ENCODE measurements around the gene HLA-DOA. TPM values are rescaled to one million over a fixed set of nuclear protein-coding genes. Genes with fewer than 3 reads are reported as not detected.

Gene HLA-DOA
- polyA plus RNA-seq, 1 donor (not counting 4 experiments of a cell fraction or from before 2014, with no cell fraction given), result not detected

- no peak for TF ChIP-seq CTCF (optimal IDR thresholded peaks at IDR 0.05 in 1 of 3, IDR thresholded peaks at IDR 0.05 in 1 of 3, conservative IDR thresholded peaks at IDR 0.05 in 1 of 3; ENCODE audit: extremely low read depth in 1 of 3, insufficient read depth in 2 of 3, low read length in 3 of 3)
- TF ChIP-seq EZH2 (IDR thresholded peaks at IDR 0.05; ENCODE audit: low read length), result no peak
- Histone ChIP-seq H3K27ac (ENCODE audit: control insufficient read depth, insufficient read depth, low read length) (no peak overlapping the region), H3K4me2 (ENCODE audit: control insufficient read depth, extremely low read depth, insufficient read depth, low read depth, low read length) (no peak overlapping the region), H3K27me3 (ENCODE audit: control insufficient read depth, extremely low read depth, insufficient read depth, low read length) (no peaks in the 10 kb centered on the region), H3K9ac (ENCODE audit: control insufficient read depth, extremely low read depth, insufficient read depth, low read length) (no peak overlapping the region), H3K79me2 (ENCODE audit: control insufficient read depth, insufficient read depth, low read length) (no peaks in the 10 kb centered on the region), H3K9me3 (ENCODE audit: control insufficient read depth, low read depth, low read length) (no peaks in the 10 kb centered on the region), H3K4me3 (ENCODE audit: control insufficient read depth in 2 of 3, extremely low read depth in 1 of 3, insufficient read depth in 2 of 3, low read depth in 1 of 3, low read length in 3 of 3) (no peak overlapping the region), H3K4me1 (ENCODE audit: control insufficient read depth, extremely low read depth, insufficient read depth, low read length) (no peaks in the 10 kb centered on the region), H3K9me1 (ENCODE audit: control insufficient read depth, extremely low read depth, insufficient read depth, low read length) (no peaks in the 10 kb centered on the region), H3K36me3 (ENCODE audit: control insufficient read depth in 2 of 2, extremely low read depth in 1 of 2, insufficient read depth in 2 of 2, low read length in 2 of 2) (no peaks in the 10 kb centered on the region), H2AFZ (ENCODE audit: control insufficient read depth, low read length) (no peak overlapping the region), H4K20me1 (ENCODE audit: control insufficient read depth, extremely low read depth, insufficient read depth, low read length) (no peaks in the 10 kb centered on the region)
- dilution Hi-C loops (cut with MboI; ENCODE audit: extremely low pct_ligation_motif_present, low sequenced_read_pairs), result no loop called here
- FAIRE-seq, result no peak
- DNase-seq (ENCODE audit: low read depth, low spot score), result no peak
These were observed 43.8 kb upstream of the HLA-DOA start for GRCh38 chr6:33053230-33053629.

GRCh38 chr6:33052627-33053026, 43.2 kb upstream of the HLA-DOA start:
- Histone ChIP-seq H3K36me3 (ENCODE audit: control insufficient read depth in 2 of 2, extremely low read depth in 1 of 2, insufficient read depth in 2 of 2, low read length in 2 of 2) (no peaks in the 10 kb centered on the region), H4K20me1 (ENCODE audit: control insufficient read depth, extremely low read depth, insufficient read depth, low read length) (no peaks in the 10 kb centered on the region), H3K9me1 (ENCODE audit: control insufficient read depth, extremely low read depth, insufficient read depth, low read length) (no peaks in the 10 kb centered on the region), H3K9ac (ENCODE audit: control insufficient read depth, extremely low read depth, insufficient read depth, low read length) (no peak overlapping the region), H2AFZ (ENCODE audit: control insufficient read depth, low read length) (no peak overlapping the region), H3K4me2 (ENCODE audit: control insufficient read depth, extremely low read depth, insufficient read depth, low read depth, low read length) (no peak overlapping the region), H3K27ac (ENCODE audit: control insufficient read depth, insufficient read depth, low read length) (no peak overlapping the region), H3K4me1 (ENCODE audit: control insufficient read depth, extremely low read depth, insufficient read depth, low read length) (no peaks in the 10 kb centered on the region), H3K4me3 (ENCODE audit: control insufficient read depth in 2 of 3, extremely low read depth in 1 of 3, insufficient read depth in 2 of 3, low read depth in 1 of 3, low read length in 3 of 3) (no peak overlapping the region), H3K27me3 (ENCODE audit: control insufficient read depth, extremely low read depth, insufficient read depth, low read length) (no peaks in the 10 kb centered on the region), H3K79me2 (ENCODE audit: control insufficient read depth, insufficient read depth, low read length) (no peaks in the 10 kb centered on the region), H3K9me3 (ENCODE audit: control insufficient read depth, low read depth, low read length) (no peaks in the 10 kb centered on the region)
- TF ChIP-seq CTCF (optimal IDR thresholded peaks at IDR 0.05 in 1 of 3, IDR thresholded peaks at IDR 0.05 in 1 of 3, conservative IDR thresholded peaks at IDR 0.05 in 1 of 3; ENCODE audit: extremely low read depth in 1 of 3, insufficient read depth in 2 of 3, low read length in 3 of 3) (no peak), EZH2 (IDR thresholded peaks at IDR 0.05; ENCODE audit: low read length) (no peak)
- DNase-seq (ENCODE audit: low read depth, low spot score) (no peak), FAIRE-seq (no peak)
- dilution Hi-C loops (cut with MboI; ENCODE audit: extremely low pct_ligation_motif_present, low sequenced_read_pairs), result no loop called here

All from keratinocyte (primary cell).